CD4-positive, alpha-beta memory T cell (primary cell): ENCODE measurements around the gene LILRB2. TPM values are rescaled to one million over a fixed set of nuclear protein-coding genes. Genes with fewer than 3 reads are reported as not detected.

ENCODE experiments used
- CTCF ChIA-PET: fragments of 350-600 bp; sonication (Branson Sonifier 250); formaldehyde crosslinking; loops from one replicate; lab custom pipeline; 2021; ENCODE audit warnings: inconsistent platforms; ENCODE audit not compliant: partially characterized antibody; lab: Charles Lee
- POLR2A ChIA-PET: fragments of 350-600 bp; sonication (Branson Sonifier 250); formaldehyde crosslinking; loops from one replicate; lab custom pipeline; 2021; ENCODE audit not compliant: partially characterized antibody; lab: Charles Lee
- DNase-seq, 5 donors: peaks; one replicate each; pipeline versions ENCODE4 v3.0.0 to v3.0.0-alpha.2; 2020 to 2022; ENCODE audit warnings: mixed read lengths in 1 of 5
- H3K27ac ChIP-seq: one replicate; pipeline ENCODE4 v1.7.0; 2013; ENCODE audit warnings: low read depth, low read length
- H3K27me3 ChIP-seq: 2 replicates; pipeline ENCODE4 v1.7.0; 2013; ENCODE audit warnings: mild to moderate bottlenecking, low read length, moderate library complexity; ENCODE audit not compliant: insufficient read depth
- H3K36me3 ChIP-seq: 2 replicates; pipeline ENCODE4 v1.7.0; 2013; ENCODE audit warnings: mild to moderate bottlenecking, low read length, moderate library complexity; ENCODE audit not compliant: insufficient read depth
- H3K4me1 ChIP-seq: 2 replicates; pipeline ENCODE4 v1.7.0; 2013; ENCODE audit warnings: mild to moderate bottlenecking, low read length, moderate library complexity; ENCODE audit not compliant: insufficient read depth
- H3K4me3 ChIP-seq, 2 donors: one replicate each; pipeline ENCODE4 v1.7.0; 2013; ENCODE audit warnings: low read length in 2 of 2, mild to moderate bottlenecking in 1 of 2
- H3K9me3 ChIP-seq, 2 donors: one replicate each; pipeline ENCODE4 v1.7.0; 2013; ENCODE audit warnings: low read length in 2 of 2, control low read depth in 1 of 2; ENCODE audit not compliant: control insufficient read depth in 1 of 2
- H3K27ac Mint-ChIP-seq, 7 donors: one replicate each; pipeline ENCODE4 v1.8.0; 2020 to 2021; ENCODE audit warnings: mixed read lengths in 7 of 7, mild to moderate bottlenecking in 6 of 7, inconsistent platforms in 3 of 7, moderate library complexity in 3 of 7
- H3K27me3 Mint-ChIP-seq, 2 donors: one replicate each; pipeline ENCODE4 v1.8.0; 2020 to 2021; ENCODE audit warnings: mixed read lengths in 2 of 2
- H3K36me3 Mint-ChIP-seq, 2 donors: one replicate each; pipeline ENCODE4 v1.8.0; 2020 to 2021; ENCODE audit warnings: mixed read lengths in 2 of 2, inconsistent platforms in 1 of 2, mild to moderate bottlenecking in 1 of 2
- H3K4me1 Mint-ChIP-seq, 4 donors: one replicate each; pipeline ENCODE4 v1.8.0; 2020 to 2021; ENCODE audit warnings: mixed read lengths in 4 of 4, mild to moderate bottlenecking in 1 of 4
- H3K4me3 Mint-ChIP-seq, 8 donors: one replicate each; pipeline ENCODE4 v1.8.0; 2020 to 2021; ENCODE audit warnings: mixed read lengths in 8 of 8, mild to moderate bottlenecking in 7 of 8, moderate library complexity in 6 of 8, inconsistent platforms in 3 of 8
- H3K9me3 Mint-ChIP-seq, 8 donors: one replicate each; pipeline ENCODE4 v1.8.0; 2020 to 2021; ENCODE audit warnings: mixed read lengths in 8 of 8, mild to moderate bottlenecking in 5 of 8, inconsistent platforms in 3 of 8, moderate library complexity in 1 of 8
- intact Hi-C: fragments of 100-400 bp; cut with micrococcal nuclease; formaldehyde crosslinking; loops from one replicate; pipeline ENCODE4 v1.15.1; 2023
- polyA plus RNA-seq, 2 donors: library from polyadenylated mRNA; unstranded; fragments of 300-500 nt; fragmentation: Illumina TruSeq; gene quantifications; one replicate each; pipeline ENCODE4 v1.2.3, GENCODE V29; 2021
- total RNA-seq, 2 experiments: library from RNA; stranded (reverse); gene quantifications; one replicate each; pipeline ENCODE4 v1.2.3, GENCODE V29; 2021

The LILRB2 gene
- total and polyA plus RNA-seq, 4 experiments from 2014 or later = 0.58 to 1.2 TPM; not detected in 2

DNA sequence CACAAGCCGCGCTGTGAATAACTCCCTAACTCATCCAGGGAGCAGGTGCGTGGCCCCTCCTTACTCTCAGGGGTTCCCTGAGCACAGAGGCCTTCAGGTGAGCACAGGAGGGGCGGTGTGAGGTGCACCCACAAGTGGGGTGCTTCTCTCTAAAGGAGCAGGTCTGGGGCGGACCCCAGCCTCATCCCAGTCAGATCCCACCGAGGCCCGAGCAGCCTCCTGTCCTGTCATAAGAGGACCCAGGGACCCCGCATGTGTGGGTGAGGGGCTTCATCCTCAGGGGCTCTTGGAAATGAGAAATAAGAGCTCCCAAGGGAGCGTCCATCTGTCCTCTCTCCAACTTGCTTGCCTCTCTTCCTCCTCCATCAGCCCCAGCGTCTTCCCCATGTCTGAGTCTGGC, 35.0 kb upstream of the LILRB2 start:
- no peak for DNase-seq
- no peak overlapping the region for H3K27ac ChIP-seq
- no peak overlapping the region for H3K4me3 Mint-ChIP-seq
- no peaks in the 10 kb centered on the region for H3K4me1 ChIP-seq
- H3K9me3 ChIP-seq = no peaks in the 10 kb centered on the region
- intact Hi-C loops = no loop called here
- H3K36me3 ChIP-seq = no peaks in the 10 kb centered on the region
- H3K27me3 ChIP-seq = peaks cover 5% of the 10 kb centered on the region
- peaks cover 0 to 1% (median 0%) of the 10 kb centered on the region in 4 donors for H3K4me1 Mint-ChIP-seq
- H3K9me3 Mint-ChIP-seq = no peaks in the 10 kb centered on the region
- no peaks in the 10 kb centered on the region for H3K36me3 Mint-ChIP-seq
- ChIA-PET POLR2A (no interaction called here), CTCF (interaction anchor here (18.5 kb wide), 1 partner anchor 74 kb away, joined by 279 read pairs; no protein-coding TSS in a partner anchor)
- no peak overlapping the region for H3K27ac Mint-ChIP-seq
- H3K27me3 Mint-ChIP-seq = peaks cover 18 to 28% of the 10 kb centered on the region in 2 donors
- no peak overlapping the region for H3K4me3 ChIP-seq

DNA sequence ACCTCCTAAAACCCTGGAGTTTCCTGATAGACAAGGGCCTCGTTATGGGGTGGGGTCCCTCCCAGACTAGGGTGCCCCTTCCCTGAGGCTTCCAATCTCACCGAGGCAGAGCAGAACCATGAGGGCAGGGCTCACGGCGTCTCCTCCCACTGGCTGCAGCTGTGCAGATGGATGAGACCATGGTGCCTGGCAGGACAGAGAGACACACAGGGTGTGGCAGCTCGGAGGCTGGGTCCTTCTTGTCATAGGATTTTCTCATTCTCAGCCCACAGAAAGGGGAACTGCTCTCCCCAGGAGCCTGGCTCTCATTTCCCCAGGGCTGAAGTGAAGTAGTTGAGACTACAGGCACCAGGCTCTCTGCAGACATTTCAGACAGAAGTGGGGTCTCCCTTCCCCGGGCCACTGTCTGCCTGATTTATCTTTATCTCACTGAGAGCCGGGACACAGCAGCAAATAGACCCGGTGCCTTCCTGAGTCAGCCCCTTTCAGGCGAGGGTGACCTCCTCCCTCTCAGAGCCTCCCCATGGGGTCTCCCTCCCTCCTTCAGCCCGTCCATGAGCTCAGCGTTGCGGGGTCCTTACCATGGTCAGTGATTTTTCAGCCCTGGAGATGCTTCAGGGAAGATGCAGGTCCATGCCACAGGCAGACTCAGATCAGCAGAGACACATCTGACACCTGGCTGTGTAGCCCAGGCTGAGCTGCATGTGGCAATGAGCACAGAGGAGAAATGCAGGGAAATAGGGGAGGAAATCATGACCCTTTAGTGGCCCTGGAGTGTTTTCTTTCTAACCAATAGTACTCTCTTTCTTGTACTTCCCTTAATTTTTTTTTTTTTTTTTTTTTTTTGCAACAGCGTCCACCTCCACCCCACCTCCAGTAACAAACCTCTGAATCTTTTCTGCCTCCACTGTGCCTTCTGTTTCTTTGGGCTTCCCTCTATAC, 31.8 kb upstream of the LILRB2 start, which contains the start of gene LILRA5:
LILRA5 (minus strand) TSS at position 731 of the 942 bp plus-strand sequence; CDS start at position 584, 147 bp downstream.
- Mint-ChIP-seq H3K27ac (no peak within 1 kb of the TSS), H3K9me3 (no peaks in the 10 kb centered on the region), H3K27me3 (peaks cover 22 to 26% of the 10 kb centered on the region in 2 donors), H3K36me3 (no peaks in the 10 kb centered on the region), H3K4me3 (no peak within 1 kb of the TSS), H3K4me1 (peaks cover 0 to 1% (median 0%) of the 10 kb centered on the region in 4 donors)
- DNase-seq = no peak
- no peaks in the 10 kb centered on the region for H3K9me3 ChIP-seq
- H3K27ac ChIP-seq = no peak within 1 kb of the TSS
- peaks cover 5% of the 10 kb centered on the region for H3K27me3 ChIP-seq
- H3K4me1 ChIP-seq = no peaks in the 10 kb centered on the region
- CTCF ChIA-PET = no interaction called here
- no peaks in the 10 kb centered on the region for H3K36me3 ChIP-seq
- H3K4me3 ChIP-seq = no peak within 1 kb of the TSS
- POLR2A ChIA-PET = no interaction called here
- intact Hi-C loops = no loop called here

DNA sequence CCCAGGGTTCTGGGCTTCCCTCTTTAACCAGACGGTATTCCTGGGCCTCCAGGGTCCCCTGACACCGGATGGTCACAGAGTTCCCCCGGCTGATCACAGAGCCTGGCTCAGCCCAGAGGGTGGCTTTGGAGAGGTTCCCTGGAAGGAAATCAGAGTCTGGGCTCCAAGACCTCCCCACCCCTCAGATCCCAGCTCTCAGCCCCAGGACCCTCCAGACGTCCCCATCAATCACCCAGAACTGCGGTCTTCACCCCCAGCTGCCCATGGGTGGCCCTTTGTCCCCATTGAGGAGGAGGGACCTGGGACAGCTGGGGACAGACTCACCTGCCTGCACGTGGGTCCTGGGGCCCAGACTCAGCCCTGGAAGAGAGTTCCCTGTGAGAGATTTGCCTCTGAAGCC, 31.1 kb upstream of the LILRB2 start:
- Mint-ChIP-seq H3K27me3 (peaks cover 22 to 29% of the 10 kb centered on the region in 2 donors), H3K4me3 (no peak overlapping the region), H3K36me3 (no peaks in the 10 kb centered on the region), H3K27ac (no peak overlapping the region), H3K4me1 (peaks cover 0 to 1% (median 0%) of the 10 kb centered on the region in 4 donors), H3K9me3 (no peaks in the 10 kb centered on the region)
- ChIA-PET CTCF (no interaction called here), POLR2A (no interaction called here)
- no peak overlapping the region for H3K4me3 ChIP-seq
- no peak for DNase-seq
- intact Hi-C loops = no loop called here
- H3K36me3 ChIP-seq = no peaks in the 10 kb centered on the region
- H3K4me1 ChIP-seq = no peaks in the 10 kb centered on the region
- no peaks in the 10 kb centered on the region for H3K9me3 ChIP-seq
- H3K27me3 ChIP-seq = peaks cover 5% of the 10 kb centered on the region
- H3K27ac ChIP-seq = no peak overlapping the region

DNA sequence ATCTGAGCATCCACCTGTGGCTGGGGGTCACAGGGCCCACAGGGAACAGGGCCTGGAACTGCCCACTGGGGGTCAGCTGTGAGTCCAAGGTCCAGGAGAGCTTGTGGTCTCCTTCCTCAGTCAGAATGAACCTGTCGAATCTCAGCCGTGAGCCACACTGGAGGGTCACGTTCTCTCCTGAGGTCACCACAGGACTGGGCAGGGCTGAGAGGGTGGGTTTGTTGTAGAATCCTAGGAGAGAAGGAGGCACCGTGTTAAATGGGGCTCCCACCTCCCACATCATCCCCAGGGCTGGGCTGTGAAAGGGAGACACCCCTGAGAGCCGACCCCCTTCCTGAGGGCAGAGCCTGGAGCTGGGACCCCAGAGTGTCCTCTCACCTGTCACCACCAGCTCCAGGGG, 30.6 kb upstream of the LILRB2 start:
- no peaks in the 10 kb centered on the region for H3K9me3 ChIP-seq
- Mint-ChIP-seq H3K27me3 (peaks cover 22 to 29% of the 10 kb centered on the region in 2 donors), H3K9me3 (no peaks in the 10 kb centered on the region), H3K4me3 (no peak overlapping the region), H3K36me3 (no peaks in the 10 kb centered on the region), H3K27ac (no peak overlapping the region), H3K4me1 (peaks cover 0 to 1% (median 0%) of the 10 kb centered on the region in 4 donors)
- H3K4me1 ChIP-seq = no peaks in the 10 kb centered on the region
- H3K27ac ChIP-seq = no peak overlapping the region
- intact Hi-C loops = no loop called here
- H3K4me3 ChIP-seq = no peak overlapping the region
- ChIA-PET POLR2A (no interaction called here), CTCF (no interaction called here)
- H3K27me3 ChIP-seq = peaks cover 5% of the 10 kb centered on the region
- DNase-seq = no peak
- H3K36me3 ChIP-seq = no peaks in the 10 kb centered on the region

GRCh38 chr19:54310543-54310942, 29.6 kb upstream of the LILRB2 start:
- Histone ChIP-seq H3K27me3 (peaks cover 5% of the 10 kb centered on the region), H3K36me3 (no peaks in the 10 kb centered on the region), H3K4me1 (peaks cover 1% of the 10 kb centered on the region), H3K27ac (no peak overlapping the region), H3K9me3 (no peaks in the 10 kb centered on the region), H3K4me3 (no peak overlapping the region)
- ChIA-PET CTCF (no interaction called here), POLR2A (no interaction called here)
- no peak overlapping the region for H3K4me3 Mint-ChIP-seq
- no peak overlapping the region for H3K27ac Mint-ChIP-seq
- H3K36me3 Mint-ChIP-seq = no peaks in the 10 kb centered on the region
- H3K4me1 Mint-ChIP-seq = peaks cover 0 to 4% (median under 1%) of the 10 kb centered on the region in 4 donors
- no peak for DNase-seq
- peaks cover 19 to 26% of the 10 kb centered on the region in 2 donors for H3K27me3 Mint-ChIP-seq
- intact Hi-C loops = no loop called here
- no peaks in the 10 kb centered on the region for H3K9me3 Mint-ChIP-seq

- no peak for DNase-seq
- Histone ChIP-seq H3K9me3 (no peaks in the 10 kb centered on the region), H3K4me1 (peaks cover 8% of the 10 kb centered on the region), H3K36me3 (no peaks in the 10 kb centered on the region), H3K27me3 (peaks cover 5% of the 10 kb centered on the region), H3K27ac (no peak overlapping the region), H3K4me3 (no peak overlapping the region)
- no peaks in the 10 kb centered on the region for H3K9me3 Mint-ChIP-seq
- H3K27ac Mint-ChIP-seq = no peak overlapping the region
- POLR2A ChIA-PET = no interaction called here
- H3K4me3 Mint-ChIP-seq = no peak overlapping the region
- CTCF ChIA-PET = no interaction called here
- peaks cover 19 to 26% of the 10 kb centered on the region in 2 donors for H3K27me3 Mint-ChIP-seq
- intact Hi-C loops = no loop called here
- no peaks in the 10 kb centered on the region for H3K36me3 Mint-ChIP-seq
- peaks cover 2 to 12% (median 5%) of the 10 kb centered on the region in 4 donors for H3K4me1 Mint-ChIP-seq
Observed at GRCh38 chr19:54309811-54310210, 28.9 kb upstream of the LILRB2 start.

DNA sequence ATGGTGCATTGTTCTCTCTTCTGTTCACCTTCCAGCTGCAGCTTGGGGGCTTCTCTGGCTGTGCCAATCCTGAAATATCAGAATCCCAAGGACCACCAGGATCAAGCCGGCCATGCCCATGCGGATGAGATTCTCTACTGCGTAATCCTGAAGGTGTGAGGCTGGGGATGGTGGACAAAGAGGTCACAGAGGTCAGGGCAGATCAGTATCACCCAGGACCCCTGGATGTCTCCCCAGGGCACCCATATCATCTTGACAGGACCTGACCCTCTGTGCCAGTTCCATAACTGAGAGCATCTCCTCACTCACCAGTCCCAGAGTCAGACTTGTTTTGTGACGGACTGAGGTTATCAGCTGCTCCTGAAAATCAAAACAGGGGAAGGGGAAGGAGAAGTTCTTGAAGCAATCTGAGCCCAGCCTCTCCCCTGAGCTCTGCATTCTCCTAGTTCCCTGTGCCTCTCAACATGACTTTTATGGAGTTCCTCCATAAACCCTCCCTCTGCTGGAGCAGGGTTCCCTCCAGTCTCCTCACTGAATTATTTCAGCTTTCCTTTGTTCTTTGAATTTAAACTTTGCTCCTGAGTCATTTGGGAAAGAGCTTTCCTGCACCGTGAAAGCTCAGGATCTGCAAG, 26.6 kb upstream of the LILRB2 start:
- Histone ChIP-seq H3K9me3 (no peaks in the 10 kb centered on the region), H3K36me3 (no peaks in the 10 kb centered on the region), H3K4me1 (peaks cover 18% of the 10 kb centered on the region), H3K27me3 (no peaks in the 10 kb centered on the region), H3K27ac (no peak overlapping the region), H3K4me3 (no peak overlapping the region)
- Mint-ChIP-seq H3K4me1 (peaks cover 13 to 28% (median 17%) of the 10 kb centered on the region in 4 donors), H3K27ac (no peak overlapping the region), H3K9me3 (no peaks in the 10 kb centered on the region), H3K36me3 (no peaks in the 10 kb centered on the region), H3K27me3 (peaks cover 9 to 14% of the 10 kb centered on the region in 2 donors), H3K4me3 (no peak overlapping the region)
- ChIA-PET CTCF (no interaction called here), POLR2A (no interaction called here)
- intact Hi-C loops = no loop called here
- DNase-seq = no peak
